PFSK-1 (cell line): ENCODE measurements around the gene TM4SF5.

Source experiments
- FOXP2 ChIP-seq: optimal IDR thresholded peaks from 2 replicates; pipeline ENCODE3; 2011; ENCODE audit warnings: borderline replicate concordance, control low read depth, inconsistent platforms; ENCODE audit not compliant: insufficient read depth; ENCODE audit errors: extremely low read length, extremely low read depth
- POLR2AphosphoS5 ChIP-seq: IDR thresholded peaks from 2 replicates; pipeline ENCODE4 v1.6.1; 2012; ENCODE audit warnings: low read depth, mild to moderate bottlenecking, control low read depth, low read length, moderate library complexity
- SIN3A ChIP-seq: IDR thresholded peaks from 2 replicates; pipeline ENCODE4 v1.6.1; 2012; ENCODE audit warnings: mild to moderate bottlenecking, low read length, moderate library complexity, borderline replicate concordance; ENCODE audit not compliant: insufficient read depth
- TAF1 ChIP-seq: IDR thresholded peaks from 2 replicates; pipeline ENCODE4 v1.6.1; 2012; ENCODE audit warnings: low read length, control low read depth, borderline replicate concordance; ENCODE audit not compliant: insufficient read depth
- TF ChIP-seq, protein P1 (sequence below), 2 experiments: IDR thresholded peaks; 2 replicates each; pipeline versions ENCODE4 v1.6.1 to v1.8.0; 2011 to 2012; ENCODE audit warnings: low read depth in 2 of 2, low read length in 2 of 2, control low read depth in 1 of 2, inconsistent platforms in 1 of 2, mild to moderate bottlenecking in 1 of 2, moderate library complexity in 1 of 2; ENCODE audit not compliant: insufficient read depth in 1 of 2

Gene TM4SF5

GRCh38 chr17:4816826-4817225 lies 45.1 kb downstream of the TM4SF5 start:
- no peak for TF ChIP-seq SIN3A
- TF ChIP-seq POLR2AphosphoS5, result no peak
- TF ChIP-seq, protein P1, sequence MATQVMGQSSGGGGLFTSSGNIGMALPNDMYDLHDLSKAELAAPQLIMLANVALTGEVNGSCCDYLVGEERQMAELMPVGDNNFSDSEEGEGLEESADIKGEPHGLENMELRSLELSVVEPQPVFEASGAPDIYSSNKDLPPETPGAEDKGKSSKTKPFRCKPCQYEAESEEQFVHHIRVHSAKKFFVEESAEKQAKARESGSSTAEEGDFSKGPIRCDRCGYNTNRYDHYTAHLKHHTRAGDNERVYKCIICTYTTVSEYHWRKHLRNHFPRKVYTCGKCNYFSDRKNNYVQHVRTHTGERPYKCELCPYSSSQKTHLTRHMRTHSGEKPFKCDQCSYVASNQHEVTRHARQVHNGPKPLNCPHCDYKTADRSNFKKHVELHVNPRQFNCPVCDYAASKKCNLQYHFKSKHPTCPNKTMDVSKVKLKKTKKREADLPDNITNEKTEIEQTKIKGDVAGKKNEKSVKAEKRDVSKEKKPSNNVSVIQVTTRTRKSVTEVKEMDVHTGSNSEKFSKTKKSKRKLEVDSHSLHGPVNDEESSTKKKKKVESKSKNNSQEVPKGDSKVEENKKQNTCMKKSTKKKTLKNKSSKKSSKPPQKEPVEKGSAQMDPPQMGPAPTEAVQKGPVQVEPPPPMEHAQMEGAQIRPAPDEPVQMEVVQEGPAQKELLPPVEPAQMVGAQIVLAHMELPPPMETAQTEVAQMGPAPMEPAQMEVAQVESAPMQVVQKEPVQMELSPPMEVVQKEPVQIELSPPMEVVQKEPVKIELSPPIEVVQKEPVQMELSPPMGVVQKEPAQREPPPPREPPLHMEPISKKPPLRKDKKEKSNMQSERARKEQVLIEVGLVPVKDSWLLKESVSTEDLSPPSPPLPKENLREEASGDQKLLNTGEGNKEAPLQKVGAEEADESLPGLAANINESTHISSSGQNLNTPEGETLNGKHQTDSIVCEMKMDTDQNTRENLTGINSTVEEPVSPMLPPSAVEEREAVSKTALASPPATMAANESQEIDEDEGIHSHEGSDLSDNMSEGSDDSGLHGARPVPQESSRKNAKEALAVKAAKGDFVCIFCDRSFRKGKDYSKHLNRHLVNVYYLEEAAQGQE (IDR thresholded peaks at IDR 0.05; ENCODE audit: insufficient read depth in 1 of 2, low read depth in 2 of 2, low read length in 2 of 2), result no peak
- no peak for TF ChIP-seq FOXP2
- TF ChIP-seq TAF1, result no peak

- TF ChIP-seq TAF1 (no peak), FOXP2 (no peak), SIN3A (no peak), POLR2AphosphoS5 (no peak)
- TF ChIP-seq, protein P1 (IDR thresholded peaks at IDR 0.05; ENCODE audit: insufficient read depth in 1 of 2, low read depth in 2 of 2, low read length in 2 of 2), result no peak
Observed at GRCh38 chr17:4818276-4818675, 46.6 kb downstream of the TM4SF5 start.

- TF ChIP-seq, protein P1 (IDR thresholded peaks at IDR 0.05; ENCODE audit: insufficient read depth in 1 of 2, low read depth in 2 of 2, low read length in 2 of 2), result no peak
Observed at GRCh38 chr17:4822835-4823234, 51.1 kb downstream of the TM4SF5 start.

DNA sequence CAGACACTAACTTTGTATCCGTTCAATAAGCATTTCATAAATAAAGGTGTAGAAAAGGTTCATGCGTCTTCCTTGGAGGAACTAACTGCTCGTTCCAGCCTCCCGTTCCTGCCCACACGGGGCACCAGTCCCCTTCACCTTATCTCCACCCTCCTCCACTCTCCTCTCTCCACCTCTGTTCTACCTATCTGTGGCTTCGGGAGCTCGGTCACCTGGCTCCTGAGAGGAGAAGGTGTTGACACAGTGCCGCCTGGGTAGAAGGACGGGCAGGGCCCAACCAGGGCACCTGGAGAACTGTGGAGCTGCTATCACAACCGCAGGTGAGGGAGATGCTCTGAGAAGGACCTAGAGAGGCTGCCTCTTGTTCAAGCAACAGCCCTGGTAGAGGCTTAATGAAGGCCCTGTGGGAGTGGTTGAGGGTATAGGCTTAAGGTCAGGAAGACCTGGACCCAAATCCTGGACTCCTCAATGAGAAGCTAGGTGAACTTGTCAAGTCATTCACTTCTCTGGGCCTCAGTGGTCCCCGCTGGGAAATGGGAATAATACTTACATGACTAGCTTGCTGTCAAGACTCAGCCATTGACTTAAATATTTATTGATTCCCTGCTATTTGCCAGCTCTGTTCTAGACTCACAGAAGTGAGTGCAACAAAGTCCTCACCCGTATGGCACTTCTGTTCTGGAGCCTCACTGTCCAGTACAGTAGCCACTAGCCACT lies 51.8 kb downstream of the TM4SF5 start:
- TF ChIP-seq TAF1 (no peak), SIN3A (no peak), FOXP2 (no peak), POLR2AphosphoS5 (no peak)
- TF ChIP-seq, protein P1 (IDR thresholded peaks at IDR 0.05; ENCODE audit: insufficient read depth in 1 of 2, low read depth in 2 of 2, low read length in 2 of 2), result no peak

- TF ChIP-seq POLR2AphosphoS5 (no peak), FOXP2 (no peak), TAF1 (no peak), SIN3A (no peak)
- TF ChIP-seq, protein P1 (IDR thresholded peaks at IDR 0.05; ENCODE audit: insufficient read depth in 1 of 2, low read depth in 2 of 2, low read length in 2 of 2), result no peak
Observed at GRCh38 chr17:4827399-4827798, 55.7 kb downstream of the TM4SF5 start.
